Esophagus mucosa (tissue), 1 donor: Measurements from ENCODE around the gene CTNNBL1. TPM values are rescaled to one million over a fixed set of nuclear protein-coding genes. Genes with fewer than 3 reads are reported as not detected.
"Not testable (repeated sequence)": the region's sequence is repeated elsewhere in the genome, so short reads cannot be mapped to it uniquely, and the experiment has no call there.

ENCODE experiments used
- ATAC-seq: fragments of 200-7000 bp; cut with Tn5 transposase; one replicate; pipeline ENCODE4 v1.9.1; 2020
- total RNA-seq: library from RNA; stranded (reverse); gene quantifications from one replicate; pipeline ENCODE4 v1.2.4, GENCODE V29; 2023
- donor health status: DM: yes; HTN: yes; CAD: no.

CTNNBL1 gene
- total RNA-seq, 1 donor from 2014 or later = 38.7 TPM

DNA sequence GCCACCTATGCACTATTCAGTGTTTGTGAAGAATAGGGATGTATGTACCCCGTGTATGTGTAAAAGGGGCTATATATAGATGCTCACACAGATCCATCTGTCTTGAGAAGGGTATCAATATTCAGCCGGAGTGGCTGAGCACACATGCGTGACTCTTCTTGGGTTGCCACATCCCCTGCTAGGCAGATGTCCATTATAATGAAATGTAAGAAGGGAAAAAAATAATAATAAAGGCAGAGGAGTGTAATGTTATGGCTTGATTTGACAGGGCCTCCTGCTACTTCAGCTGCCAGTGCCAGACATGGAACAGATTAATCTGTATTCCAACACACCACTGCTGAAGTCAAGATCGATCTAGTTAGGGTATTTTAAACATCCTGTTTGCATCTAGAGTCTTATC is 134.9 kb downstream of the CTNNBL1 start:
- ATAC-seq = no peak

DNA sequence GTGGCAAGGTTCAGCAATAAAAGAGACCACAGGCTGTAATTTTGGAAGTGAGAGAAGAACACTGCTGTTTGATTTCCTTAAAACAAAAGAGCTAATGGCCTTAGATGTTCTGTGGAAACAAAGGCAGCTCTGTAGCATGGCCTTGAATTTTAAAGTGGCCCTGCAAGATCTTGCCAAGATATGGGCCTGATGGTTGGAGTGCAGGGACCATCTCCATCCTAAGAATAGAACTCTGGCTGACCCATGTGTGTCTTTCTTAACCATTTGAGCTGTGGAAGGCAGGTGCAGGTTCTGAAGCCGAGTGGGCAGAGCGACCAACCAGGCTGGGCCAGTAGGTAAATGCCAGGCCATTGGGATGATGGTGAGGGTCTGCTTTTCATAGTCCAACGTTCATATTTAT is 135.3 kb downstream of the CTNNBL1 start:
- ATAC-seq = no peak

DNA sequence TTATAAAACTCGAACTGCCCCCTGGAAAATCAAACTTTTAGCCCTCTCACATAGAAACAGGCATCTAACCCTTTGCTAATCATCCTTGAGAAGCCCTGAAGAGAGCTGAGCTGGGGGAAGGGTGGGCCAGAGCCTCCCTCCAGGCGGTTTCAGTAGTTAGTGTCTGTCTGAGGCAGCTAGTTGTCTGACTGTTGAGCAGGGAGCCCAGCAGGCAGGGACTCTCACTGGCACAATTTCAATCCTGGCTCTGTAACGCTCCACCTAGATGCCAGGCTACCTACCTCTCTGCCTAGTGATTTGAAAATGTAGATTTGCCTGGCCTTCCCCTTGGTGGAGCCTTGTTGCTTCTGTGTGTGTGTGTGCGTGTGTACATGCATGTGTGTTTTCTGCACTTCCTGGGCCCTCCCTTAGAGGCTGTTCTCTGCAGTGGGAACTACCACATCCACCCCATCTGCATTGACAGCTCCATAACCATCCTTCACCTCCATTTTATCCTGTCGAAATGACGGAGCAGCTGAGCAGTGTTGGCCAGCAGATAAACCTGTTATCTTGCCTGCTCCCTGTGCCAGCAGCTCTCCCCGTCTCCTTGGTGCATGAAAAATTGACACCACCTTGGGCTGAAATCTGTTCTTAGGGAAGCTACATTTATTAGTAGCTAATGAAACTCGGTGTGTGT is 139.5 kb downstream of the CTNNBL1 start:
- ATAC-seq = no peak

DNA sequence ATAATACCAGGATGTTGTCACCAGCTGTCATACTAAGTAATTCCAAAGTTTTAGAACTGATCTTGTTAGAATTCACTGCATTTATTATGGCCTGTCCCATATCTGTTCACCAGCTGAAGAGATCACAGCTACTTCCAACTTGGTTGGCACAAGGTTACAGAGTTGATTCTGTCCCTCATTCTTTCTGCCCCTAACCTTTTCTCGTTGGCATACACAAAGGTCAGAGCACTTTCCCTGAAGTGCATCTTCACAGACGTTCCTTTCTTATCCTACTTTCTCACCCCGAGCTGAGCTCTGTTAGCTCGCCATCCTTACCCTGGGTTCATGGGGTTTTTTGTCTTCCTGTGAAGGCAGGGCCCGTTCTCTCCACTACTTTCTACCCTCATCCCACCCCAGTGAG is 143.1 kb downstream of the CTNNBL1 start:
- ATAC-seq = no peak

DNA sequence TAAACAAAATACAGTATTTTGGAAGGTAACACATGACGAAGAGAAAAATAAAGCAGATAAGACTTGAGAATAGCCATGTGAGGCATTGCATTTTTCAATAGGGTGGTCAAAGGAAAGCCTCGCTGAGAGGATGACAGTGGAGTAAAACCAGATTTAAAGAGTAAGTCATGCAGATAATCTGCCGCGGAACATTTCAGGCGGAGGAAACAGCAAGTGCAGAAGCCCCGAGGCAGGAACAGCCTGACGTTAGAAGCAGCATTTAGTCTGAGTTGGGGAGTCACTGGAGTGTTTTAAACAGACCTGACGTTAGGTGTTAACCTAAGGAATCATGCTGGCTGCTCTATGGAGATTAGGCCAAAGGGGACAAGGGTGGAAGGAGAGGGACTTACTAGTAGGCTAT is 144.1 kb downstream of the CTNNBL1 start:
- no peak for ATAC-seq

DNA sequence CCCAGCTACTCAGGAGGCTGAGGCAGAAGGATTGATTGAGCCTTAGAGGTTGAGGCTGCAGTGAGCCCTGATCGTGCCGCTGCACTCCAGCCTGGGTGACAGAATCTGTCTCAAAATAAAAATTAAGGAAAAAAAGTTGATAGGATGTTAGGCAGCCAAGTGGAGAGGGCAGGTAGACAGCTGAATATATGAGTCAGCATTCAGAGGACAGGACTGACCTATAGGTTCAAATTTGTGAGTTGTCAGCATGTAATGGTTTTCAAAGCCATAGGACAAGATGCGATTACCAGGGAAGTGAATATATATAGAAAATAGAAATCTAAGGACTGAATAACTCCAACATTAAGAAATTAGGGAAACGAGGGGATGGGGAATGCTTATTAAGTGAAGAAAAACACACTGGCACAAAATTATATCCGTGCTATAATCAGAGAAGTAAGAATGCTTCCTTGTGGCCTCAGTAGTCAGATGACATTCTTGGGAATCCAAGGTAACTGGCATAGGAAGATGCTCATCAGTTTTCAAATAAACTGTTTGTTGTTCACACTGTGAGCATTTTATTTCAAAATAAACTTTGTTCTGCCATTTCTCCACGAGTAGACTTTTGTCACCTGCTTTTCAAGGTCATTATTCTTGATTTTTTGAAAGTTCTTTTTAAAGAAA is 145.1 kb downstream of the CTNNBL1 start:
- ATAC-seq = no peak

DNA sequence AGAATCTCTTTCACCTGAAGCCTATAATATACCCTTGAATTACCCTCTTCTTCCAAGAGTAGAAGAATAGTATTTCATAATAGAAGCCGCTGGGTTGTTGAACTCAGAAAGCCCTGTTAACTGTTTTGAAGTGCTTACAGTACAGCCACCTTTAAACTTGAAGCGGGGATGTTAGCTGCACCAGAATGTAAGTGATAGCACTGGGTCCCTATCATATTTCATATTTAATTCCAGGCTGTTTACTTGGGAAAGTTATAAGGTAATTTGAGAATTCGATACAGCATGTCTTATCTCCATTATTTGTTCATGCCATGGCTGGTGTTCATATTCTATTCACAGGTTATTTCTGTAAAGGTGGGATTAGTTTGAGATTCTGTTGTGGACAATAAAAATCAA is 145.6 kb downstream of the CTNNBL1 start:
- ATAC-seq = no peak

DNA sequence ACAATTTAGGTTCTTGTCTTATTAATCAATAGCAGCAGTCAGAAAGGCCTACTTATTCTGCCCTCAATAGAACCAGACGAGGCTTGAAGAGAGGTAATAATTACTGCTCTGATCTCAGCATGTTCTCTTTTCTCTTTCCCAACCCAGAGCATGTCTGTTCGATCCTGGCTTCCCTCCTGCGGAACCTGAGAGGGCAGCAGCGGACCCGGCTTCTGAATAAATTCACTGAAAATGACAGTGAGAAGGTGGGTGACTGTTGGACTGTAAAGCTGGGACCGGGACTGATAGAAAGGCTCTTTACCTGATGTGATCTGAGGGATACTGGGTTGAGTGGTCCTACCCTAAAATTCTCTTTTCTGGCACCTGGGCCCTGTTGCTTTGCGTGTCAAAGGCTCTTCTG is 146.1 kb downstream of the CTNNBL1 start:
- ATAC-seq = no peak

DNA sequence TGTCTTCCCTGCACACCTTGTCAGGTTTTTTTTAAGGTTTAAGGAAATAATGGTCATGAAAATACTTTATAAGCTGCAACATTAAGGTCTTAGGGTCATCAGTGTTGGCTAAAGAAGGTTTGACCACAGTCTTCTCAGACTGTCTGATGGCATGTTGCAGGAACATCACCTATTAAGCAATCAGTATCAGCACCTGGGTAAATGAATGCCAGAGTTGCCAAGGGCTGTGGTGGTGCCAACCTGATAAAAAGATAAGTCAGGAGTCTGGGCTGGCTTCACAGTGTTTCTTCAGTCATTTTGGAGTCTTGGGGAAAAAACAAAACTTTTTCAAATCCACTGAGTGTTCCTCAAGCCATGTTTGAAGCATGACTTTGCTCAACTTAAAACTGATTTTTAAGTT is 147.6 kb downstream of the CTNNBL1 start:
- no peak for ATAC-seq

DNA sequence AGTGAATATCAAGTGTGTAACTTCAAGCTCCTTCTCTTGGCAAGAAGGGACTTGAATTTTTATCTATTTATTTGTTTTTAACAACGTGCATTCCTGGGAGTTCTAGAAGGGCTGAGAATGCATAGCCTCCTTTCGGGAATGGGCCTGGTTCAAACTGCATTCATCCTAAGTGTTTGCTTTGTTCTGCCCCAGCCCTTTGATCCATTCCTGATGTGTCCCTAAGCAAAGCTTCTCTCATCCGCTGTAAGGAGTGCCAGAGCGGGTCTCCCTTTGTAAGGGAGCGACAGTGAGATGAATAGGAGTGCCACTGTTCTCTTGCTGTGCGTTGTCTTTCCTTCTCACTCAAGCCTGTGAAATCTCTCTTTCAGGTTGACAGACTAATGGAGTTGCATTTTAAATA is 148.1 kb downstream of the CTNNBL1 start:
- no peak for ATAC-seq

DNA sequence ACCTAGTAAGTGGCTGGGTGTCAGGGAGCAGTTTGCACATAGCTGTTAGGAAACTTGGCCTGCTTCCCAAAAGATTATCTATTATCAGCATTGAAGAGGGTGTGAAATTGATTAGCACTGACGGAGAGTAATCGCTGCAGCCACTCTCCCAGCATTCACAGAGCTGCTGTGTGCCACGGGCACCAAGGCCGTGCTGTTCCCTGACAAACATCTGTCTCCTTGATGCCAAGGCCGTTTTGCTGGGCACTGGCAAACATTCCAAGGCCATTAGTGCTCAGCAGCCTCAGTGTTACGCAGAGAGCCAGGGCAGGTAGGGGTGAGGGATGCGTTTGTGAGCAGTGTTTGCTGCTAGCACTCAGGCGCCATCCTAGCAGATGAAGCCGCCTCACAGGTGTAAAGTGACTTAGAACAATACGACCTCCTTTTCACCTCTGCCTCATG is 151.4 kb downstream of the CTNNBL1 start:
- no peak for ATAC-seq

DNA sequence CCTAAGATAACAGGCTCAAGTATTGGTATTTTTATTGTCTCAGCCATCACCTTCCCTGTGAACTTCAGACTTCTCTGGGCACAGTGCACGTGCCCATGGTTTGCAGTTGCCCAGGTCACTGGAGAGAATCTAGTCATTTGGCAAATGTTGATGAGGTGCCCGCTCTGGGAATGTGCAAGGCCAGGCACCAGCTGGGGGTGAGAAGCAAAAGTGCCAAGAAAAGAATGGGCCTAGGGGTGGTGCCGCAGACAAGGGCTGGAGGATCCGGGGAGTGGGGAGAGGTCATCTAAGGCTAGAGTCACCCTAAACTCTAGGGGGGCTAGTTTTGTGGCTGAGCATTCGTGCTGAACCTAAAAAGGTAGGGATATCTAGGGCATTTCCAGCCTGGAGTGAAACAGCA is 152.0 kb downstream of the CTNNBL1 start:
- no peak for ATAC-seq

DNA sequence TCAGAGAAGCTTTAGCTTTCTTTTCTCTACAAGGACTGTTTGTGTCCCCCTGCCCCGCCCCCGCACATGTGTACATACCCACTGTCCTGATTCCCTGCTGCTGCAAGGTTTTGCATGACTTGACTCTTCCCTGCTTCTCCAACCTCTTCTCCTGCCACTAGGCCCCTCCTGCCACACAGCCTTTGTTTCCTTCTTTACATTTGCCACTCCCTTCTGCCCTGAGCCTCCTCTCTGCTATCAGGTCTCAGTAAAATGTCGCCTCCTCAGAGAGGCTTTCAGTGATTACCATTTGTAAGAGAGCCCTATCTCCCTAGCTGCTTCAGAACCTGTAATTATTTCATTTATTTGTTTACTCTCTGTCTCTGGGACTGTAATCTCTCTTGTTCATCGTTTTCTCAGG is 152.7 kb downstream of the CTNNBL1 start:
- no peak for ATAC-seq

DNA sequence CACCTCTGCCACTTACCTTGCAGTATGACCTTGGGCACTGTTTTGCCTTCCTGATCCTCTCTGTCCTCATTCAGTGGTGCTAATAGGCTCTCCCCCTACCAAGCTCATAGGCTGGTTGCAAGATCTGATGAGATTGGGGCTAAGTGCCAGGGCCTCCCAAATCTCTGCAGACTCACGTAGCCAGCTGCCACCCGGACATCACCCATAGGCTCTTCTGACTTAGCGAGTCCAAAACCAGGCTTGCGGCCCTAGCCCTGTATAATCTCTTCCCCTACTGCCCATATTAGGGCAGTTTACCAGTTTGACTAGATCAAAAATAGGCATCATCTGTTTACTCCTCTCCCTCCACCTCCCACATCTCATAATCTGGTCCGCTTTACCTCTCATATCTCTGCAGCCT is 154.9 kb downstream of the CTNNBL1 start:
- no peak for ATAC-seq

DNA sequence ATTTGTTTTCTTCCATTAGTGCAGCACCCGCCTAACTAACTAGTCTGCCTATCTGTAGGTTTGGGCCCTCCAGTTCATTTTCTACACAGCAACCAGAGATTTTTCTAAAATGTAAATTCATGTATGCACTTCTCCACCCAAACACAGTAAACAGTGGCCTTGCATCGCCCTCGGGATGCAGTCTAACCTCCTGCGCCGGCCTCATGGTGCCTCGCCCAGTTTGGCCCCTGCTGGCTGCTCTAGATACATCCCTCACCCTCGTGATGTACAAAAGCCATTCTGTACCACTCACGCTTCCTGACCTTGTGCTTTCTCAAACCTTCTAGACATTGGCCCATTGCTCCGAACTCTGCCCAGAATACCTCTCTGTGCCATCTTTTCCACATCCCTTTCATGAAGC is 155.3 kb downstream of the CTNNBL1 start:
- no peak for ATAC-seq

DNA sequence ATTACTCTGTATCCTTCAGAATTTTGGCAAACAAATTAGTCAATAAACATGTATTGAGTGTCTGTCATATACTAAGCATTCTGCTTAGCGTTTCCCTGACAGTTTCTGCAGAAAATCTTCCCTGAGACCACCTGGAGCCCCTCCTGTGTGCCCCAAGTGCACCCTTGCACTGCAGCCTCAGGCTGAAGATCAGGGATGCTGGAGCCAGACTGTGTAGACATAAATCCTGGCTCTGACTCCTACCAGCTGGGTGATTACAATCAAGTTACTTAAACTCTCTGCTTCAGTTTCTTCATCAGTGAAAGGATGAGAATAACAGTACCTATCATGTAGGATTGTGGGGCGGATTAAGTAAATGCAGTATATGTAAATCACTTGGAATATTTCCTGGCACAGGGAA is 155.7 kb downstream of the CTNNBL1 start:
- no peak for ATAC-seq

DNA sequence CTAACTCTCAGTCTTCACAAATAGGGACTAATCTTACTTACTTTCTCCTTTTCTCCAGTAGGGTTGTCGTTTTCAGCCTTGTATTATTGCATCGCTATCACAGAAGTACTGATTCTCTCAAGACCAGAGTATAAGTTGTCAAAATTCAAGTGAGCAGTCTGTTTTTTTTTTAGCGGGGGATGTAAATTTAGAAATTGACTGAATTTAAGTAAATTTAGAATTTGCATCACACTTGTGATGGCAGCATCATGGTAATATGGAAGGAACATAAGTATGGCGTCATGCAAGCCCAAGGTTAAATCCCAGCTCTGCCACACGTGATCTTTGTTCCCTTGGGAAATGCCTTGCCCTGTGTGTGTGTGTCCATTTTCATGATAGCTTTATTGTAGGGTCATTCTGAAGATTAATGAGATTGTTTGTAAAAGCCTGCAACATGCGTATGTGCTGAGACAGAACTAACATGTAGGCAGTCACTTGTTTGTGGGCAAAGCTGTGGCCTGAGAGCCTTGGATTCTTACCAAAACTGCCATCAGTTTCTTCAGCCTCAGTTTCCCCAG is 156.3 kb downstream of the CTNNBL1 start:
- ATAC-seq = no peak

DNA sequence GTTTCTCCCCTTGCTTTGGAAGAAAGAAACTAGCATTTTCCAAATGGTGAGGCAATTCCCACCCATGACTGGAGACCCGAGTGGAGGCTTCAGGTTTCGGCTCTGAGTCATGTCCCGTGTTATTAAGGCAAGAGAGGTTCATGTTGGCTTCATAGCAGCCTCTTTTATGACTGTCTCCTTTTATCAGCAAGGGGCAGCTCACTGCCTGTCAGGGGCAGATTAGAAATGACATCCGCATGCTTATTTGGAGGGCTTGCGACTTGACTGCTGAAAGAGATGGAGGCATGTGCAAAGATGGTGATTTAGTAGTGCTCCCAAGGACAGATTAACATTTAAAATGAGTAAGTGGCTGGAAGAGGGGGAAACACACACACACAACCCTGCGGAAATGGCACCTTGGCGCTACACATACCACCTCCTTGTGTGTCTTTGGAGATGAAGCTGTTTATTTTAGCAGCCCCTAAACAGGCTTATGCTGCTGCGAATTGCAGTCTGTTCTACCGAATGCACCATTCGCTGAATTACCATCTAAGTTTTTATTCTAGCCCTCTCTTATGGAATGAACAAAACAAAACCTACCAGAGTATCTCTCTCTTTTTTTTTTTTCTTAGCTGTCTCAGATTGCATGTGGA is 157.0 kb downstream of the CTNNBL1 start:
- ATAC-seq = no peak

DNA sequence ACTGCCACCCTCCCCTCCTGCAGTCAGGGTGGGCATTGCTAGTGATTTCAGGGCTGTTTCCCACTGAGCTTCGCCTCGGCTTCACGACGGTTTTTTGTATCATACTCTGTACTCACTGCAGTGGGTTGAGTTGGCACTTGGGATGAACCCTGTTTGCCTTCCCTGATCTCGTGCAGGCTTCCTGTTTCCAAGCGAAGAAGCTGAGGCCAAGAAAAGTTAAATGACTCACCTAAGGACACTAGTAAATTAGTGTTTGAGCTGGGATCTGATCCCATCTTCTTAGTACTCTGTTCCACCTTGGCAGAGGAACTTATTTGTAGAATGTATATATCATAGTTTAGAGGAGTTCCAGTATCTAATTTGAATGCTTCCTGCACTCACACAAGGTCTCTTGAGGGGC is 158.8 kb downstream of the CTNNBL1 start:
- ATAC-seq = no peak

DNA sequence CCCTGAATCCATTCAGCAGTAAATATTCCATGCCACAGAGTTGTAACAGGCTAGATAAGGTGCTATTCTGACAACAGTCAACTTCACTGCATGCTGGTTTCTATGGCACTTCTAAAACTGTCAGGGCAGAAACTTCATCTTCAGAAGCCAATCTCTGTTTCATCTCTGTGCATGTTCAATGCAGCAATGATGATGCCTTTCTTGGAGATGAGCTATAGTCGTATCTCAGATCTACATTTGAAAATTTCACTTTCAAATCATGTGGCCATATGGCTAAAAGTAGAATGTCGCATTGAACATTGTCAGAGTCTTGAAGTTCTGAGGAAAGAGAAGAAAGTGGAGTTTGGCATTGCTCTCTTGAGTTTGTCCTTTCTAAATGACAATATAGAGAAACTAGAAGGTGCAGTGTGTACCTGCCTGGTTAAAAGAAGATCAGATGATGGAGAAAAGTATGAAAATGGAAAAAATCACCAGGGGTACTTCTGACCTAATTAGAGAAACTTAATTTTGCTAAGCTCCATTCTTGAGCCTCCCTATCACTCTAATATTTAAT is 160.1 kb downstream of the CTNNBL1 start:
- ATAC-seq = no peak

DNA sequence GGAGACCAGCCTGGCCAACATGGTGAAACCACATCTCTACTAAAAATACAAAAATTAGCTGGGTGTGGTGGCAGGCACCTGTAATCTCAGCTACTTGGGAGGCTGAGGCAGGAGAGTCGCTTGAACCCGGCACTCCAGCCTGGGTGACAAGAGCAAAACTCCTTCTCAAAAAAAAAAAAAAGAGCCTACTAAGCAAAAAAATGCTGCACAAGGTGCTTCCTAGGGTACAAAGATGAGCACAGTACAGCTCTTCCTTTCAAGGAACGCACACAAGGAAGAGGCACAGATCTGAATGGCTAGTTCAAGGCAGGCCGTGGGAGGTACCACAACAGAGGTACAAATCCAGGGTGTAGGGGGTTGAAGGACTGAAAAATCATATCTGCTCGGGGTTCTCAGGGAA is 162.2 kb downstream of the CTNNBL1 start:
- ATAC-seq = not testable (repeated sequence)

DNA sequence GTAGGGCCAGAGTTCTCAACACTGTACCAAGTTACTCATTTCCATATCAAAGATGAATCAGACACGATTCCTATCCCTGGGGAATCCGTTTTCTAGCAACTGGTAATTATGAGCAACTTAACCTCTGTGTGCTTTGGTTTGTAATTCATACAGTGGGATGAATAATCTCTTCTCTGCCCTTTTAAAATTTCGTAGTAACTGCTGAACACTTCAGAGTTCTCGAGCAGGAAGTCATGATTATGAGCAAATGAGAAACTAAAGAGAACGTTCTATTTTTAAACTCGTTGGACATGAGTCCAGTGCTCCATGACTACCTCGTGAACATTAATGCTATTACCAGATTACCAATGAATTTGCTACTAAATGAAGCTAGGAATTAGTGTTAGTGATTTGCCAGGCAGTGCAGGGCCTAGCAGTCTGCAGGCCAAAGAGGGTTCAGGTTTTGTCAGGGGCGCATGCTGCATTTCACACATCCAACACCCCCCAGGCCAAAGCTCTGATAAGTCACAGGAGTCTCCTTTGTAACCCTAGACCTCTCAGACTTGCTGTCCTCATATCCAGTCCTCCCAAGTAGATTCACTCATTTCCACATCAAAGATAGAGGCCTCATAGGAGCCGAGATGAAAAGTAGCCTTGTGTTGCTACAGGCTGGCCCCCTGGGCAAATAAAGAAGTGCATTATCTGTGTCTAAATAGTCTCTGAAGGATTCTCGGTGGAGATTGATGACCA is 163.3 kb downstream of the CTNNBL1 start:
- ATAC-seq = no peak
